ENCODE data around the gene NSUN2. TPM values are rescaled to one million over a fixed set of nuclear protein-coding genes. Genes with fewer than 3 reads are reported as not detected.
"Not testable (repeated sequence)": the region's sequence is repeated elsewhere in the genome, so short reads cannot be mapped to it uniquely, and the experiment has no call there.

The NSUN2 gene
- total RNA-seq, 2 donors from 2014 or later: 40.8 to 54.5 TPM

- Histone ChIP-seq H3K27me3 (replicated peaks; ENCODE audit: insufficient read depth) (no peaks in the 10 kb centered on the region), H3K4me1 (replicated peaks) (no peaks in the 10 kb centered on the region), H3K36me3 (no peaks in the 10 kb centered on the region), H3K9me3 (no peaks in the 10 kb centered on the region), H3K27ac (no peak overlapping the region), H3K4me3 (no peak overlapping the region)
- WGBS: 75% methylated on average over 5 of the region's 5 CpGs
- intact Hi-C loops (cut with DNase I): no loop called here
- TF ChIP-seq CTCF (IDR thresholded peaks at IDR 0.05): no peak
- no peak for TF ChIP-seq POLR2AphosphoS5 (IDR thresholded peaks at IDR 0.05)
- TF ChIP-seq POLR2A (IDR thresholded peaks at IDR 0.05): no peak
- no peak for DNase-seq (ENCODE audit: low spot score)
Measured at GRCh38 chr5:6673031-6673430, 40.2 kb upstream of the NSUN2 start.

GRCh38 chr5:6668717-6669116 is 35.9 kb upstream of the NSUN2 start:
- DNase-seq (ENCODE audit: low spot score); H3K27ac ChIP-seq; H3K4me3 ChIP-seq; H3K9me3 ChIP-seq; H3K27me3 ChIP-seq (replicated peaks; ENCODE audit: insufficient read depth); H3K36me3 ChIP-seq; H3K4me1 ChIP-seq (replicated peaks); intact Hi-C loops (cut with DNase I): not testable (repeated sequence)
- 64% methylated on average over 9 of the region's 9 CpGs for WGBS

- TF ChIP-seq POLR2A (IDR thresholded peaks at IDR 0.05) (no peak), CTCF (IDR thresholded peaks at IDR 0.05) (no peak), POLR2AphosphoS5 (IDR thresholded peaks at IDR 0.05) (no peak)
- Histone ChIP-seq H3K4me3 (no peak overlapping the region), H3K36me3 (no peaks in the 10 kb centered on the region), H3K9me3 (no peaks in the 10 kb centered on the region), H3K4me1 (replicated peaks) (no peaks in the 10 kb centered on the region), H3K27me3 (replicated peaks; ENCODE audit: insufficient read depth) (no peaks in the 10 kb centered on the region), H3K27ac (no peak overlapping the region)
- intact Hi-C loops (cut with DNase I): no loop called here
- no peak for DNase-seq (ENCODE audit: low spot score)
- WGBS: 92% methylated on average over 5 of the region's 5 CpGs
Measured at GRCh38 chr5:6667648-6668047, 34.8 kb upstream of the NSUN2 start.

GRCh38 chr5:6666762-6667161 is 33.9 kb upstream of the NSUN2 start:
- H3K9me3 ChIP-seq: no peaks in the 10 kb centered on the region
- intact Hi-C loops (cut with DNase I): no loop called here
- no peak for DNase-seq (ENCODE audit: low spot score)
- H3K27ac ChIP-seq: no peak overlapping the region
- H3K27me3 ChIP-seq (replicated peaks; ENCODE audit: insufficient read depth): no peaks in the 10 kb centered on the region
- no peaks in the 10 kb centered on the region for H3K36me3 ChIP-seq
- no peaks in the 10 kb centered on the region for H3K4me1 ChIP-seq (replicated peaks)
- H3K4me3 ChIP-seq: no peak overlapping the region
- WGBS: 93% methylated on average over 15 of the region's 15 CpGs
- TF ChIP-seq POLR2A (IDR thresholded peaks at IDR 0.05): no peak
- TF ChIP-seq CTCF (IDR thresholded peaks at IDR 0.05): no peak

- no peaks in the 10 kb centered on the region for H3K4me1 ChIP-seq (replicated peaks)
- WGBS: 94% methylated on average over 3 of the region's 3 CpGs
- H3K9me3 ChIP-seq: no peaks in the 10 kb centered on the region
- no peaks in the 10 kb centered on the region for H3K36me3 ChIP-seq
- TF ChIP-seq POLR2AphosphoS5 (IDR thresholded peaks at IDR 0.05) (no peak), CTCF (IDR thresholded peaks at IDR 0.05) (no peak), POLR2A (IDR thresholded peaks at IDR 0.05) (no peak)
- no peaks in the 10 kb centered on the region for H3K27me3 ChIP-seq (replicated peaks; ENCODE audit: insufficient read depth)
- intact Hi-C loops (cut with DNase I): no loop called here
- DNase-seq (ENCODE audit: low spot score): no peak
- no peak overlapping the region for H3K4me3 ChIP-seq
- no peak overlapping the region for H3K27ac ChIP-seq
Measured at GRCh38 chr5:6660688-6661087, 27.8 kb upstream of the NSUN2 start.
